ENCODE results near the gene IPO7.
"Not testable (repeated sequence)": the region's sequence is repeated elsewhere in the genome, so short reads cannot be mapped to it uniquely, and the experiment has no call there.

Gene IPO7

GRCh38 chr11:9384535-9385326 lies at the start of gene IPO7:
Gene IPO7, plus strand, starts transcription at chr11:9384652. Its CDS starts 112 bp downstream, at chr11:9384764.
- Mint-ChIP-seq H3K27ac (peak within 1 kb of the TSS; percentile 97), H3K4me3 (peak within 1 kb of the TSS; percentile 96), H3K9me3 (no peaks in the 10 kb centered on the region), H3K27me3 (no peaks in the 10 kb centered on the region), H3K36me3 (peaks cover 6% of the 10 kb centered on the region), H3K4me1 (peaks cover 31% of the 10 kb centered on the region)

- H3K4me3 Mint-ChIP-seq: no peak overlapping the region
Measured at GRCh38 chr11:9341638-9342178, 42.7 kb upstream of the IPO7 start.

GRCh38 chr11:9344061-9344680 lies 40.3 kb upstream of the IPO7 start:
- H3K36me3 Mint-ChIP-seq: no peaks in the 10 kb centered on the region
- H3K4me3 Mint-ChIP-seq: no peak overlapping the region
- no peaks in the 10 kb centered on the region for H3K9me3 Mint-ChIP-seq
- peaks cover 23% of the 10 kb centered on the region for H3K4me1 Mint-ChIP-seq
- no peak overlapping the region for H3K27ac Mint-ChIP-seq
- no peaks in the 10 kb centered on the region for H3K27me3 Mint-ChIP-seq

More at GRCh38 chr11:9341638-9342178, 42.7 kb upstream of the IPO7 start:
- Mint-ChIP-seq H3K9me3 (no peaks in the 10 kb centered on the region), H3K27me3 (no peaks in the 10 kb centered on the region), H3K27ac (no peak overlapping the region), H3K36me3 (no peaks in the 10 kb centered on the region), H3K4me1 (peaks cover 10% of the 10 kb centered on the region)

DNA sequence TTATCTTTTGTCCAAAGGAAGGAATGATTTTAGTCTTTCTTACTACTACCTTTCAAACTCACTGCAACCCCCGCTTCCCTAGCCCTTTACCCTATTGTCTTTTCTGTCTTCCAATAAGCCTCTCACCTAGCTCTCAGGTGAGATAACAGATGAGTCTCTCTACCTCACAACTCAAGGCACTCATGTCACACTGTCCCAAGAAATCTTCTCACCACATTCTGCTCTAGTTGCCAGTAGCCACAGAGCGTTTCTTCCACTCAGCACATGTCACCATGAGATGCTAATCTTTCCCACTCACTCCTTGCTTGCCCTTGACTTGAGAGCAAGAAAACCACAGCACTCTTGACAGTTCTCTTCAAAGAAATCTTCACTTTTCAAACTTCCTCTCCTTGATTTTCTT lies 37.4 kb upstream of the IPO7 start:
- Mint-ChIP-seq H3K4me1 (peaks cover 23% of the 10 kb centered on the region), H3K9me3 (no peaks in the 10 kb centered on the region), H3K36me3 (peaks cover 2% of the 10 kb centered on the region), H3K27me3 (no peaks in the 10 kb centered on the region), H3K27ac (no peak overlapping the region), H3K4me3 (no peak overlapping the region)

DNA sequence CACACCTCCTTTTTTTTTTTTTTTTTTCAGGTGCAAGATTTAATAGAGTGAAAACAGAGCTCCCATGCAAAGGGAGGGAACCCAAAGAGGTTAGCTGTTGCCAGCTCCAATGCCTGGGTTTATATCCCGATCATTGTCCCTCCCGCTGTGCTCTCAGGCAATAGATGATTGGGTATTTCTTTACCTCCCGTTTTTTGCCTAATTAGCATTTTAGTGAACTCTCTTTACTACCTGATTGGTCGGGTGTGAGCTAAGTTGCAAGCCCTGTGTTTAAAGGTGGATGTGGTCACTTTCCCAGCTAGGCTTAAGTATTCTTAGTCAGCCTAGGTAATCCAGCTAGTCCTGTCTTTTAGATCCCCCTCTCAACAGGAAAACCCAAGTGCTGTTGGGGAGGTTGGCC lies 36.7 kb upstream of the IPO7 start:
- not testable (repeated sequence) for H3K9me3 Mint-ChIP-seq, H3K4me3 Mint-ChIP-seq, H3K36me3 Mint-ChIP-seq, H3K27ac Mint-ChIP-seq, H3K27me3 Mint-ChIP-seq
- peaks cover 23% of the 10 kb centered on the region for H3K4me1 Mint-ChIP-seq

DNA sequence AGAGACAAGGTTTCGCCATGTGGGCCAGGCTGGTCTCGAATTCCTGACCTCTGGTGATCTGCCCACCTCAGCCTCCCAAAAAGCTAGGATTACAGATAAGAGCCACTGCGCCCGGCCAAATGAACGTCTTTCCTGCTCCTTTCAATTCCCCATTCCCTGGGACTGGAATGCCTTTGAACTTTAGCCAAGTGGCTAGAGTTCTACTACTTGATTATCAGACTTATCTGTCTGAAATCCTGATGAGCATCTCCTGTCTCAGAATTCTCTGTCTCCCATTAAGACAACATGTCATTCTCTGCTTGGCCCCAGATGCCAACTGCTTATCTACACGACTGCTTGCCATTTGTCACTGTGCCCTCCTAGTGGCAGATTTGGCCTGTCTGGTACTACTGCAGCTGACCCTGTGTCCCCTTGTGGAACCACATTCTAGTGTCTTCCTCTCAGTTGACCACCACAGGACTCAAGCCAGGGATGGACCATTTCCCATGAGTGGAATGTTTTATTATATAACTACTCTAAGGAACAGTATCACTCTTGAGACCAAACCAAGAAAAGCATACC lies 33.1 kb upstream of the IPO7 start:
- peaks cover 2% of the 10 kb centered on the region for H3K36me3 Mint-ChIP-seq
- H3K9me3 Mint-ChIP-seq: no peaks in the 10 kb centered on the region
- no peak overlapping the region for H3K27ac Mint-ChIP-seq
- peaks cover 14% of the 10 kb centered on the region for H3K4me1 Mint-ChIP-seq
- no peak overlapping the region for H3K4me3 Mint-ChIP-seq
- H3K27me3 Mint-ChIP-seq: no peaks in the 10 kb centered on the region

- H3K4me1 Mint-ChIP-seq: peaks cover 6% of the 10 kb centered on the region
- H3K36me3 Mint-ChIP-seq: no peaks in the 10 kb centered on the region
- no peaks in the 10 kb centered on the region for H3K27me3 Mint-ChIP-seq
- peak overlapping the region; percentile 3 for H3K27ac Mint-ChIP-seq
- H3K9me3 Mint-ChIP-seq: no peaks in the 10 kb centered on the region
- no peak overlapping the region for H3K4me3 Mint-ChIP-seq
Measured at GRCh38 chr11:9357041-9357440, 27.4 kb upstream of the IPO7 start.

DNA sequence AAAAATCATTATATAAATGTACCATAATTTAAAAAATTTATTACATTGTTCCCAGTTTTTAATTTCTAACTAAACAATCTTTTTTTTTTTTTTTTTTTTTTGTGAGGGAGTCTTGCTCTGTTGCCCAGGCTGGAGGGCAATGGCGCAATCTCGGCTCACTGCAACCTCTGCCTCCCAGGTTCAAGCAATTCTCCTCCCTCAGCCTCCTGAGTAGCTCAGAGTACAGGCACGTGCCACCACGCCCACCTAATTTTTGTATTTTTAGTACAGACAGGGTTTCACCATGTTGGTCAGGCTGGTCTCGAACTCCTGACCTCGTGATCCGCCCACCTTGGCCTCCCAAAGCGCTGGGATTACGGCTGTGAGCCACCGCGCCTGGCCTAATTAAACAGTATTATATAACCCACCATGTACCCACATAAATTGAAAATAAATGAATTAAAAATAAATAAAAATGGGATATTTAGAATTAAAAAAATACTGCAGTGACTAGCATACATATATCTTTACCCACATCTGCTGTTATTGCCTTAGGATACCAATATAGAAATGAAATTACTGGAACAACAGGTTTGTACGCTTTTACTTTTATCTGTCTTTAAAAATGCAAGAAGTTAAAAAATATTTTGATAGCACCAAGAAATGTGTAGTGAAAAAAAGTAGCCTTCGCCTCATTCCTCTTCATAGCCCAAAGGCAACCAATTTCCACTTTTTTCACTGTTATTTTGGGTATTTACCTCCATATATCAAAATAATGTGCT lies 23.4 kb upstream of the IPO7 start:
- peaks cover 36% of the 10 kb centered on the region for H3K4me1 Mint-ChIP-seq
- H3K27me3 Mint-ChIP-seq, H3K4me3 Mint-ChIP-seq, H3K36me3 Mint-ChIP-seq, H3K9me3 Mint-ChIP-seq: not testable (repeated sequence)
- peak overlapping the region; percentile 15 for H3K27ac Mint-ChIP-seq

GRCh38 chr11:9362393-9362863 lies 22.0 kb upstream of the IPO7 start:
- Mint-ChIP-seq H3K4me1 (peaks cover 36% of the 10 kb centered on the region), H3K27me3 (no peaks in the 10 kb centered on the region), H3K36me3 (no peaks in the 10 kb centered on the region), H3K4me3 (peak overlapping the region; percentile 5), H3K27ac (peak overlapping the region; percentile 87), H3K9me3 (no peaks in the 10 kb centered on the region)

- no peaks in the 10 kb centered on the region for H3K9me3 Mint-ChIP-seq
Measured at GRCh38 chr11:9363954-9364912, 20.2 kb upstream of the IPO7 start.

GRCh38 chr11:9367551-9367950 lies 16.9 kb upstream of the IPO7 start:
- Mint-ChIP-seq H3K4me3 (no peak overlapping the region), H3K9me3 (no peaks in the 10 kb centered on the region)

More at GRCh38 chr11:9363954-9364912, 20.2 kb upstream of the IPO7 start:
- Mint-ChIP-seq H3K36me3 (no peaks in the 10 kb centered on the region), H3K27me3 (no peaks in the 10 kb centered on the region), H3K4me1 (peaks cover 36% of the 10 kb centered on the region), H3K4me3 (peak overlapping the region; percentile 75), H3K27ac (peak overlapping the region; percentile 87)

GRCh38 chr11:9377036-9377435 lies 7.4 kb upstream of the IPO7 start:
- Mint-ChIP-seq H3K4me1 (no peaks in the 10 kb centered on the region), H3K4me3 (no peak overlapping the region), H3K9me3 (no peaks in the 10 kb centered on the region), H3K27me3 (no peaks in the 10 kb centered on the region), H3K36me3 (no peaks in the 10 kb centered on the region), H3K27ac (no peak overlapping the region)

More at GRCh38 chr11:9367551-9367950, 16.9 kb upstream of the IPO7 start:
- no peak overlapping the region for H3K27ac Mint-ChIP-seq
- H3K4me1 Mint-ChIP-seq: peaks cover 25% of the 10 kb centered on the region
- no peaks in the 10 kb centered on the region for H3K36me3 Mint-ChIP-seq
- no peaks in the 10 kb centered on the region for H3K27me3 Mint-ChIP-seq

GRCh38 chr11:9379041-9379440 lies 5.4 kb upstream of the IPO7 start:
- no peaks in the 10 kb centered on the region for H3K27me3 Mint-ChIP-seq
- H3K4me3 Mint-ChIP-seq: no peak overlapping the region
- H3K27ac Mint-ChIP-seq: no peak overlapping the region
- H3K4me1 Mint-ChIP-seq: peaks cover 1% of the 10 kb centered on the region
- no peaks in the 10 kb centered on the region for H3K9me3 Mint-ChIP-seq
- no peaks in the 10 kb centered on the region for H3K36me3 Mint-ChIP-seq

- Mint-ChIP-seq H3K27ac (no peak overlapping the region), H3K4me1 (peaks cover 8% of the 10 kb centered on the region), H3K36me3 (peaks cover 2% of the 10 kb centered on the region)
Measured at GRCh38 chr11:9380773-9381172, 3.7 kb upstream of the IPO7 start.

More at GRCh38 chr11:9380773-9381172, 3.7 kb upstream of the IPO7 start:
- H3K27me3 Mint-ChIP-seq: no peaks in the 10 kb centered on the region
- H3K9me3 Mint-ChIP-seq: no peaks in the 10 kb centered on the region
- no peak overlapping the region for H3K4me3 Mint-ChIP-seq

All from activated naive CD4-positive, alpha-beta T cell treated with anti-CD3 and anti-CD28 coated beads, Interleukin-2, amount 50 U/mL, for 24 hours (primary cell).